ENCODE results near the gene LGR4. TPM values are rescaled to one million over a fixed set of nuclear protein-coding genes. Genes with fewer than 3 reads are reported as not detected.

Gene LGR4
- total and polyA plus RNA-seq, 9 of the 15 experiments (the other 6 are each of a cell fraction or from before 2014, with no cell fraction given), result 0.94 to 10.1 (median 5.8) TPM

GRCh38 chr11:27420722-27421572, 51.6 kb downstream of the LGR4 start (continued):
- TF ChIP-seq MYBL2 (IDR thresholded peaks at IDR 0.05; ENCODE audit: low read depth) (no peak), MYBL2 (CRISPR knock-in tag; IDR thresholded peaks at IDR 0.05; ENCODE audit: borderline replicate concordance) (no peak), SNIP1 (IDR thresholded peaks at IDR 0.05; ENCODE audit: low read depth) (no peak), ESRRB (CRISPR knock-in tag; IDR thresholded peaks at IDR 0.05; ENCODE audit: borderline replicate concordance) (no peak), HMGXB4 (CRISPR knock-in tag; IDR thresholded peaks at IDR 0.05) (no peak), CREBBP (IDR thresholded peaks at IDR 0.05; ENCODE audit: low read depth, low read length) (no peak), FOXP1 (CRISPR knock-in tag; IDR thresholded peaks at IDR 0.05) (no peak), U2AF1 (optimal IDR thresholded peaks at IDR 0.05; ENCODE audit: low read depth, low read length) (no peak), CREB3L1 (IDR thresholded peaks at IDR 0.05; ENCODE audit: borderline replicate concordance, low read depth) (no peak), ZNF165 (CRISPR knock-in tag; IDR thresholded peaks at IDR 0.05; ENCODE audit: borderline replicate concordance) (no peak), NCOA6 (IDR thresholded peaks at IDR 0.05) (no peak), NCOA4 (IDR thresholded peaks at IDR 0.05; ENCODE audit: partially characterized antibody) (peak; percentile 76), YY1 (IDR thresholded peaks at IDR 0.05; ENCODE audit: borderline replicate concordance in 1 of 3, control insufficient read depth in 1 of 3, extremely low read depth in 1 of 3, insufficient read depth in 3 of 3, insufficient read length in 1 of 3, insufficient replicate concordance in 2 of 3, low read depth in 1 of 3, low read length in 2 of 3) (no peak), ZNF24 (IDR thresholded peaks at IDR 0.05) (no peak), CBX8 (IDR thresholded peaks at IDR 0.05; ENCODE audit: borderline replicate concordance, extremely low read depth, low read depth, low read length, poor library complexity, severe bottlenecking) (no peak), FOXJ3 (CRISPR knock-in tag; IDR thresholded peaks at IDR 0.05) (no peak), POLR2AphosphoS2 (IDR thresholded peaks at IDR 0.05; ENCODE audit: low read length) (no peak), ZNF449 (CRISPR knock-in tag; IDR thresholded peaks at IDR 0.05) (no peak; the same call in 1 of the 2 replicates), BRD9 (IDR thresholded peaks at IDR 0.05; ENCODE audit: low read depth, partially characterized antibody) (peak; percentile 57)
